Thyroid gland (tissue), 4 donors: ENCODE data around the gene SLC9C2. TPM values are rescaled to one million over a fixed set of nuclear protein-coding genes. Genes with fewer than 3 reads are reported as not detected.

Experiments
- DNase-seq, 2 donors: peaks; one replicate each; pipeline ENCODE4 v3.0.0-alpha.2; 2019
- H3K27ac ChIP-seq, 3 donors: fragments of 200-600 bp; sonication (generic); 1 replicate in 2 of 3; 2 replicates in 1 of 3; pipeline ENCODE4 v1.5.1; 2016 to 2019; ENCODE audit warnings: mild to moderate bottlenecking in 1 of 3, moderate library complexity in 1 of 3
- H3K27me3 ChIP-seq: fragments of 200-600 bp; sonication (generic); one replicate; pipeline ENCODE4 v1.5.1; 2019
- H3K36me3 ChIP-seq, 2 donors: fragments of 200-600 bp; sonication (generic); one replicate each; pipeline ENCODE4 v1.5.1; 2016 to 2019
- H3K4me1 ChIP-seq, 2 donors: fragments of 200-600 bp; sonication (generic); one replicate each; pipeline ENCODE4 v1.5.1; 2017 to 2019
- H3K4me3 ChIP-seq, 3 donors: fragments of 200-600 bp; sonication (generic); replicated peaks in 1 of 3; 1 replicate in 2 of 3; 2 replicates in 1 of 3; pipeline ENCODE4 v1.5.1; 2016; ENCODE audit warnings: mild to moderate bottlenecking in 1 of 3
- H3K9me3 ChIP-seq: fragments of 200-600 bp; sonication (generic); one replicate; pipeline ENCODE4 v1.5.1; 2017
- POLR2A ChIP-seq, 2 donors: fragments of 450-650 bp; IDR thresholded peaks; one replicate each; pipeline ENCODE4 v1.6.1; 2017; ENCODE audit warnings: antibody characterized with exemption in 2 of 2, mild to moderate bottlenecking in 2 of 2, moderate library complexity in 1 of 2
- WGBS, 2 donors: methylation state at CpG; one replicate each; pipeline ENCODE4 v1.1.5; 2017; 5-methylcytosine and 5-hydroxymethylcytosine counted together
- intact Hi-C: fragments of 100-400 bp; cut with DNase I; formaldehyde crosslinking; loops from one replicate; pipeline ENCODE4 v1.15.1; 2023
- total RNA-seq, 4 donors: library from RNA; depleted of rRNA; stranded (reverse); fragments of >200 nt; gene quantifications; one replicate each; pipeline ENCODE4 v1.2.3, GENCODE V29; 2016
- TF ChIP-seq, protein P1 (sequence below), 6 experiments: fragments of 200-600 bp in 3 of 6; fragments of 450-650 bp in 3 of 6; sonication (generic) in 3 of 6; IDR thresholded peaks; one replicate each; pipeline ENCODE4 v1.5.1; 2016 to 2019; ENCODE audit warnings: antibody characterized with exemption in 6 of 6, mild to moderate bottlenecking in 2 of 6, inconsistent platforms in 1 of 6, moderate library complexity in 1 of 6

SLC9C2 gene
- total RNA-seq, 4 donors from 2014 or later, result not detected

DNA sequence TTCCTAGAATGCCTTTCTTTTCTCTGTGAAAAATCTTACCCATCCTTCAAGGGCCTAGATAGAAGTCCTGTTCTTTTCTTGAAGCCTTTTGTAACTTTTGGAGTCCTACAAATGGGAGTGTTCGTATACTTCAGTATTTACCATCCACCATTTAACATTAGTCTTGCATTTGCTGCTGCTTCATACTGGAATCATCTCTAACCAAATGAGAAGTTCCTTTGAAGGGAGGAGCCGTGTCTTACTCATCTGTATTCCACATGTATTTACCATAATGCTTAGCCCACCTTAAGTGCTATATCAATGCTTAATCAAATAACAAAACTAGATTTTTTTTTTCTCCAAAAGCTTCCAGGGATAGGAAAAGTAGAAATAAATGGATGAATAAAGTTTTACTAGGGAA, 118.6 kb downstream of the SLC9C2 start:
- 96% methylated on average over 2 of the region's 2 CpGs for WGBS, 2 donors
- intact Hi-C loops, result no loop called here

DNA sequence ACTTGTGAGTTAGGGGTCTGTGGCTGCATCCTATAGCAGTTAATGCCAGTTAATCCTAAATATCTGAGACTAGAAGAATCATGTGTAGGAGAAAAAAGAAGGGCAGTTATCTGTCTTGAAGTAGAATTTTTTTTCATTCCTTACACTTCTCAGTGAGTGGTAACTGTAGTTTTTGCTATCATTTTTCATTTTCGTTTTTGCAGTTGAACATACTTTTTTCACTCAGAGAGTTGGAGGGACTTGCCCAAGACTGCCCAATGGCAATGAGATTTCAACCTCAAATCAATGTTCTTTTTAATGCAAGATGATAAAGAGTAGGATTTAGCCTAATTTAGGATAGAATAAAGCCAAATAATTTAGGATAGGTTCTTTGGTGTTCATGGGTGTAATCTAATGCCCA, 120.2 kb downstream of the SLC9C2 start:
- Histone ChIP-seq H3K9me3 (no peaks in the 10 kb centered on the region), H3K27ac (no peak overlapping the region), H3K27me3 (no peaks in the 10 kb centered on the region), H3K4me3 (no peak overlapping the region), H3K36me3 (peaks cover 60 to 61% of the 10 kb centered on the region in 2 donors), H3K4me1 (peaks cover 21 to 28% of the 10 kb centered on the region in 2 donors)
- WGBS, 2 donors, result 92 to 93% methylated on average over 1 of the region's 1 CpG
- intact Hi-C loops, result no loop called here
- no peak for DNase-seq
- TF ChIP-seq, protein P1, sequence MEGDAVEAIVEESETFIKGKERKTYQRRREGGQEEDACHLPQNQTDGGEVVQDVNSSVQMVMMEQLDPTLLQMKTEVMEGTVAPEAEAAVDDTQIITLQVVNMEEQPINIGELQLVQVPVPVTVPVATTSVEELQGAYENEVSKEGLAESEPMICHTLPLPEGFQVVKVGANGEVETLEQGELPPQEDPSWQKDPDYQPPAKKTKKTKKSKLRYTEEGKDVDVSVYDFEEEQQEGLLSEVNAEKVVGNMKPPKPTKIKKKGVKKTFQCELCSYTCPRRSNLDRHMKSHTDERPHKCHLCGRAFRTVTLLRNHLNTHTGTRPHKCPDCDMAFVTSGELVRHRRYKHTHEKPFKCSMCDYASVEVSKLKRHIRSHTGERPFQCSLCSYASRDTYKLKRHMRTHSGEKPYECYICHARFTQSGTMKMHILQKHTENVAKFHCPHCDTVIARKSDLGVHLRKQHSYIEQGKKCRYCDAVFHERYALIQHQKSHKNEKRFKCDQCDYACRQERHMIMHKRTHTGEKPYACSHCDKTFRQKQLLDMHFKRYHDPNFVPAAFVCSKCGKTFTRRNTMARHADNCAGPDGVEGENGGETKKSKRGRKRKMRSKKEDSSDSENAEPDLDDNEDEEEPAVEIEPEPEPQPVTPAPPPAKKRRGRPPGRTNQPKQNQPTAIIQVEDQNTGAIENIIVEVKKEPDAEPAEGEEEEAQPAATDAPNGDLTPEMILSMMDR (IDR thresholded peaks at IDR 0.05), result no peak
- no peak for TF ChIP-seq POLR2A (IDR thresholded peaks at IDR 0.05)

More for the DNA sequence above, 118.6 kb downstream of the SLC9C2 start:
- no peak overlapping the region for H3K27ac ChIP-seq
- H3K4me3 ChIP-seq, result no peak overlapping the region
- H3K27me3 ChIP-seq, result no peaks in the 10 kb centered on the region
- DNase-seq, result no peak
- H3K36me3 ChIP-seq, result peaks cover 72 to 76% of the 10 kb centered on the region in 2 donors
- H3K4me1 ChIP-seq, result peaks cover 10 to 17% of the 10 kb centered on the region in 2 donors
- no peaks in the 10 kb centered on the region for H3K9me3 ChIP-seq
- TF ChIP-seq POLR2A (IDR thresholded peaks at IDR 0.05), result no peak
- TF ChIP-seq, protein P1 (IDR thresholded peaks at IDR 0.05), result no peak

DNA sequence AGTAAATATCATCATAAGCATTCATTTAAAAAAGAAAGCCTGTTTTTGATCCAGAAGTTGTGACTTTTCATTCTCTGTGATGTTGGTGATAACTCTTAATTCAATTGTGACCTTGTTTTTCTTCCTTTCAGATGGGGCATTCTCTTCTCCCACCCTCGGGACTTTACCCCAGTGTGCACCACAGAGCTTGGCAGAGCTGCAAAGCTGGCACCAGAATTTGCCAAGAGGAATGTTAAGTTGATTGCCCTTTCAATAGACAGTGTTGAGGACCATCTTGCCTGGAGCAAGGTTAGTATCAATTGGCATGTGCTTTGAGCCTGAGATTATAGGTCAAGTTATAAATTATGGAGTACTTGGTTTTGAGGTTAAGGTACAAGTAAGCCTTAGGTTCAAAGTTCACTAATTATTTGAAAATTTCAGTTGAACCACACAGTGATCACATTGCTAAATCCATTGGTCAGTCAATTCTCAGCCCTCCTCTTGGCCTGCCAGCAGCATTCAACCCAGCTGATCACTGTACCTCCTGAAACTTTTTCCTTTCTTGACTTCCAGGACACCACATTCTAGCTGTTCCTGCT, 121.6 kb downstream of the SLC9C2 start:
- WGBS, 2 donors, result 48 to 94% methylated on average over 1 of the region's 1 CpG
- Histone ChIP-seq H3K27ac (no peak overlapping the region), H3K27me3 (no peaks in the 10 kb centered on the region), H3K9me3 (no peaks in the 10 kb centered on the region), H3K4me3 (no peak overlapping the region), H3K36me3 (peaks cover 47 to 48% of the 10 kb centered on the region in 2 donors), H3K4me1 (peaks cover 23 to 32% of the 10 kb centered on the region in 2 donors)
- intact Hi-C loops, result no loop called here
- DNase-seq, result no peak
- TF ChIP-seq, protein P1 (IDR thresholded peaks at IDR 0.05), result no peak
- TF ChIP-seq POLR2A (IDR thresholded peaks at IDR 0.05), result no peak

DNA sequence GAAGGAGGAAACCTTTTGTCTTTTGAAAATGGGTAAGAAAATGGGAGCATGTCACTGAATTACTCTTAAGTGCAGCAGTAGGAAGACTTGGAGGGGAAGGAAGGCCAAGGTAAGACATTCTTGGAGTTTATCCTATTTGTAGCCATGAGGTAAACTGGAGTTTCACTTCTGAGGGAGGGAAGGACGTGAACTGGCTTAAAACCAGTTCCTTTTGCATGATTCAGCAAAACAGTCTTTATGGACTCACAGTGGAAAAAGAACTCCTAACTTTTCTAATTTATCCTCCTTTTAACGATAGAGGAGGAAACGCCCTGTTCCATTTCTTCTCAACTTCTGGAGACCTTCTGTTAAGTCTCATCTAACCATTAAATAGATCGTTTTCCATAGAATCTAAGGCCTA, 123.2 kb downstream of the SLC9C2 start:
- peaks cover 30 to 37% of the 10 kb centered on the region in 2 donors for H3K4me1 ChIP-seq
- H3K27me3 ChIP-seq, result no peaks in the 10 kb centered on the region
- H3K36me3 ChIP-seq, result peaks cover 34% of the 10 kb centered on the region in 2 donors
- no peak for DNase-seq
- intact Hi-C loops, result no loop called here
- TF ChIP-seq POLR2A (IDR thresholded peaks at IDR 0.05), result no peak
- TF ChIP-seq, protein P1 (IDR thresholded peaks at IDR 0.05), result no peak
- WGBS, 2 donors, result 79 to 90% methylated on average over 4 of the region's 4 CpGs
- H3K9me3 ChIP-seq, result no peaks in the 10 kb centered on the region
- no peak overlapping the region for H3K4me3 ChIP-seq
- no peak overlapping the region for H3K27ac ChIP-seq

DNA sequence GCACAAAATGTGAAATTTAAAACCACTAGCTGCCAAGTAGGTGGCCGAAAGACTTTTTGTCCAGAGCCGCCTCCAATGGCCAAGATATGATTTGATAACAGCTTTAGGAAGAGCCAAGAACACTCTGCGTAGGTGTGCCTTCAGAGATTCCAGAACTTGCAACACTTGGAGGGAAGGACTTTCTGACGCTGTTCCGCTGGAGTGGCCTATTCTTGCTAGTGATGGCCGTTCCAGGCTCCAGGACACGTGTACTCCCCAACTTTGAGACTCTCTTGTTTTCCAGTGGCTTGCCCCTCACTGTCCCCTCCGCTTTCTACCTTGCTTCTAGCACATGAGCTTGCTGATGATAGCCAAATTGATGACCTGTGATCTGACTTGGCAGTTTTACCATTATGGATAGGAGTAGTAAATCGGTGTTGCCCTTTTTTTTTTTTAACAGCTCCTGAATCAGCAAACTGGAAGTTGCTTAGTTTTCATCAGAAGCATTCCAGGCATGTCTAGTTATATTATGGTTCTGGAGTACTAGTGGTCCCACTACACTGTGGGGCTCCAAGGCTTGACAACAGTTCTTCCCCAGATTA, 124.7 kb downstream of the SLC9C2 start:
- Histone ChIP-seq H3K27me3 (no peaks in the 10 kb centered on the region), H3K27ac (peak overlapping the region; percentile 90 to 98 (median 97)), H3K4me3 (peak overlapping the region; percentile 80 to 91 (median 88)), H3K9me3 (no peaks in the 10 kb centered on the region), H3K4me1 (peaks cover 30 to 37% of the 10 kb centered on the region in 2 donors), H3K36me3 (peaks cover 21 to 22% of the 10 kb centered on the region in 2 donors)
- TF ChIP-seq, protein P1 (IDR thresholded peaks at IDR 0.05), result no peak
- peak in 1 of 2 donors; percentile 53 for TF ChIP-seq POLR2A (IDR thresholded peaks at IDR 0.05)
- 7 to 8% methylated on average over 9 of the region's 9 CpGs for WGBS, 2 donors
- intact Hi-C loops, result no loop called here
- peak; percentile 73 to 76 for DNase-seq
